ENCODE measurements around the gene SHC3.

Gene SHC3

DNA sequence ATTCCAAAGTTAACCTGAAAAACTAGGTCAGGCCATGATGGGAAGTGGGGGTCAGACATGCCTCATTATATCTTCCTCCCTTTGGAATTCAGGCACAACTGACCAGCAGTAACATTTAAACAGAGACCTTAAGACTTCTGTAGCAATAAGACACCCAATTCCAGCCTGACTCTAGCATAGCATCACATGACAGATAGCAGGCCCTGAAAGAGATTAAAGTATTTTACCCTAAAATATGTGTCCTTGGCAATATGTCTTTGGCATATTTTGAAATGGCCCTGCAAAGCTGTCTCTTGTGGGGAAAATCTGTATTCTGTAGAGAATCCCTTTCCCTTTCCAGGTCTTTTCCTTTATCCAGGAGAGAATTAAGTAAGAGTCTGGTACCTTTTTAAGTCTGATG is 153.1 kb downstream of the SHC3 start:
- DNase-seq, result no peak

DNA sequence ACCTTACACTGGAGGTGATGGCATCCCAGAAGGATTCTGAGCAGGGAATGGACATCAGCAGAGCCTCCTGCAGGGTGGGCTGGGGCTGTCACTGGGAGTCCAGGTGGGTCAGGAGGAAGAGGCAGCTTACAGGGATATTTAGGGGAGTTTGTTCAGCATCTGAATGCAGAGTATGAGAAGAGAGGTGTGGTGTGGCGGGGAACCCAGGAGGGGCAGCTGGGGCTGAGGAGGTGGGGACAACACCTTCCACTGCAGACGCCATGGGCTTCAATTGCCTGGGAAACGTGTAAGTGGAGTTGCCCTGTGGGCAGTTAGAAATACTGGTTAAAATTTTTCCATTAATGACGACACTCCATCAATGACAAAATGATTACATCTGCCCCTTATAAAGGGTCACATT is 153.9 kb downstream of the SHC3 start:
- no peak for DNase-seq

DNA sequence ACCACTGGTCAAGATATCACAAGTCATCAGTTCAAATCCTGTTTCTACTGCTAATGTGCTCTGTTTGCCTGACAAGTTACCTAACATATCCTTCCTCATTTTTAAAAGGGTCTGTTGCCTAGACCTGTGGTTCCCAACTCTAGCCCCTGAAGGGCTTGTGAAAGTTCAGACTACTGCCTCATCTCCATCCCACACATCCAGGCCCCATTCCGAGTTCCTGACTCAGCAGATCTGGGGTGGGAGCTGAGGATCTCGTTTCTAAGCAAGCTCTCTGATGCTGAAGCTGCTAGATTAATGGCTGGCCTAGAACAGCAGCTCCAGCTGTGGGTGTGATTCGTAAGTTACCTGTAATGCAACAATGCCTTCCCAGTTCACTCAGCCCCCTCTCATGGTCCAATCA is 154.9 kb downstream of the SHC3 start:
- no peak for DNase-seq

DNA sequence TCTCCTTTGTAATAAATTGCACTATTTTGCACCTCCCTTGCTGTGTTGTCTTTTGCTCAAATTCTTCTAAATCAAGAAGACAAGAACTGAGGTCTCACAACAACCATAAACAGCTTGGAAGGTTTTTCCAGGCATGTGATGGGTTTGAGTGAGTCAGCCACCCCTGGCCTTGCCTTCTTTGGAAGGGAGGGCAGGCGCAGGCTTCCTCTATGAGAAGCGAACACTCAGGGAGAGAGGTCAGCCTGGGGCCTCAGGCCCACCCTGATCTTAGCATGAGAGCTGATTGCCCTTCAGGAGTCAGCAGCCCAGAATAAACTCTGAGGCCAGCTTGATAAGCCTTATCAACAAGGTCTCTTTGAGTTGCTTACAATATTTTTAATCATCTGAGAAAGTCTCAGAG is 155.7 kb downstream of the SHC3 start:
- no peak for DNase-seq

DNA sequence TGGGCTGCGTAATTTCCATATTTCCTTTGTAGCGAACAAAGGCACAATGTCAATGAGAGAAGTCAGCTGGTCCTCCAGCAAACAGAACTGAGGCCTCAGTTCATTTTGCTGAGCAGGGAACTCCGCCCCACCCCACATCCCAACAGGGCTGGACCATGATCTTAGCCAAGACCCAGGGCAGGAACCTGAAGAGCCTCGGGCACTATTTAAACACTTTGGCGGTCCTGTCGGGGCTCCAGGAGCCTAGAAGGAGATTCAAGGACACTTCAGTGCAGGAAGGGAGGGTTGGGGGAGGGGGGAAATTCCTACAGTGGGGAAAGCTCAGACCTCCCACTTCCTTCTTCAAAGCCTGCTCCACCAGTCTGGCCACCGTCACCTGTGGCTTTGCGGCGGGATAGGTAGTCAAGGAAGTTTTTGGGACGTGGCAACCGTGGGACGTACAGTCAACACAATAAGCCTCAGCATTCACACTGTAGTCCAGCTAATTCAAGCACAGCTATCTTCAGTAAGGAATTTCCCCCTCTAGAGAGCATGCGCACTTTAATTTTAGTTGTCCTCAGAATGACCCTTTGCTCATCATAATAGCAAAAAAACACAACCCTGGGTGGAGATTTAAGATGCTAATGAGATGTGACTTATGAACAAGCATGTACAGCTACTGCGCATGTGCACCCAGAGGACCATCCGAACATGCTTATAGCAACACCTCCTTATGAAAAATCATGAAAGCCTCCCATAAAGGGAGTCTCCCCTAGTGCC is 156.4 kb downstream of the SHC3 start:
- no peak for DNase-seq

DNA sequence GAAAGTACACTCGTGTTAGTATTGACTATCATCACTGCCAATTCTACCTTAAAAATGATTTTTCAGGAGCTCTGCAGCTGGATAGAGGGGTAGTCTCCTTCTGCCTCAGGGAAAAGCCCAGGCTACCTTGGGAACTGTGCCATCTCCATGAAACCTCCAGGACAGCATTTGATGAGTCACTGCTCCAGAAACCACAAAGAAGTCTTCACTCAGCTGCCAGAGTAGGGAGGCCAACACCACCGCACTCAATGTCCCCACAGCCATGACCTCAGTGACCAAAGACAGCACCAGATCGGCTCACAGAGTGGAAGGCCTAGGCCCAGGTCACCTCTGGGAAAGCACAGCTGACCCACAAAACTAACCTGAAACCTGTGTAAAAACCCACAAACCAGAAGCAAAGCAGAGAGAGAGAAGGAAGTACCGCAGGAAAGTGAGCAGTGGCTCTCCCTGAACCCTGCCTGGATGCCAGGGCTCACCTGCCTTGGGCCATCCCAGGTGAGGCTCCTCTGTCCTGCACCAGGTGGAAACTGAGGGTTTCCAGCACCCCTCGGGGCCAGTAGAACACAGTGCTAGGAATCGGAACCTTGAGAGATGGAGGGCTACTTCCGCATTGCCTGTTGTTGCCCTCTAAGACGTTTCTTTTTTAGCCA is 157.3 kb downstream of the SHC3 start:
- peak in 1 of 56 donors; percentile 19 for DNase-seq

DNA sequence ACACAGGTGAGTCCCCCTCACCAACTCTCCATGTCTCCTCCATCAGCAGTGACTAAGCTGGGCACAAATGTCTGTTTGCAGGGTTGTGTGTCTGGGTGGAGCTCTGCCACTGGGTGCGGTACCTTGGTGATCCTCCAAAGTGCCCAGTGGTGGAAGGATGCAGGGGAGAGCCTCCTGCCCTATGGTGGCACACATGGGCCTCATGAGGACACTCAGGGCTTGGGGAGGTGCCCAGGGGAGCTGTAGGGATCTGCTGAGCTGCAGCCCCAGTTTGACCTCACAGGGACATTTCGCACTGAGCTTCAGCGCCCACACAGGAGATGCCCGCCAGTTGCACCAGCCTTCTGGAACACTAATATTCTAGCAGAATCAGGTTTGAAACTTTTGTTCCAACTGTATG is 157.9 kb downstream of the SHC3 start:
- no peak for DNase-seq

DNA sequence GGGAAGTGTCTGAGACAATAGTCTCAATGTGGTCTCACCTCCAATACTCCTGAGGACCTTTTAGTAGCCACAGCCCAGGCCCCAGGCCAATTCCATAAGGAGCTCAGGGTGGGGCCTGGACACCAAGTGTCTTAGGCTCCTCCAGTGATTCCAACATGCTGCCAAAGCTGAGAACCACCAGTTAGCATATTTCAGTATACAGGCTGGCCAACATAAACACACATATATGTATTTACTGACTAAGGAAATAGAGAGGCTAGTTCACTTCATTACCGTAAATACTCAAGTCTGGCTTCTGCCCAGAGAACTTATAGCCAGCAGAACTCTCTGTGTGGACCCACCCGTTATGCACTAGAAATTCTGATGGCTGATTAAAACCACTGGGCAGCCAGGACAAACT is 163.3 kb downstream of the SHC3 start:
- no peak for DNase-seq

DNA sequence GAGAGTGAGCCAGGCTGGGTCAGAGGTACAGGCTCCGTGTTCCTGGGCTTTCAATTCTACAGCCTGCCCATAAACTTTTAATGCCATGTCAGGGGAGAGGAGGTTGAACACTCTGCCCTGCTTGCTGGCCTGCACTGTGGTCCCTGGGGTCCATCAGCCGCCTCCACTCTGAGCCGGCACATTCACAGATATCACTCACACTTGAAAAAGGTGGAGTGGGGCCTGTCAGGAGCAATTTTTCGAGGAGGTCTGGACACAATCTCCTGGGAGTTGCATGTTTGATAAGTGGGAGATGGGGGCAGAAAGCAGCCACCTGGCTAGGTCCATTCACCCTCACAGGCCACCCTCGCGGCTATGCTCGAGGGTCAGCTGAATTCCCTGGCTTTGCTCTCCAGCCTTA is 164.5 kb downstream of the SHC3 start:
- DNase-seq, result no peak

DNA sequence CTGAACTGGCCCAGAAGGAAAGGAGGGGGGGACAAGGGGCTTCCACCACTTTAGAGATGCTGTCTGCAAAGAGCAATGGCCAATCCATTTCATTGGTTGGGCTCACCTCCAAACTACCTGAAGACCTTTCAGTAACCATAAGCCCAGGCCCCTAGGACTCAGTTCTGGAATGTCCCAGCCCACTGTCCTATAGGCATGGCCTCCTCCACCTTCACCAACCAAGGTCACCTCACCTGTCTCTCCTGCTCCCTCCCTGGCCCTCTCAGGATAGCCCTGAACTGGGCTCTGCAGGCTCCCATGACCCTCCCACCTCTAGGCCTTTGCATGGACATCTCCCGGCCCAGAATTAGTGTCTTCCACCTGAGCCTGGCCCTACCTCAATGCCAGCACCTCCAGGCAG is 165.0 kb downstream of the SHC3 start:
- no peak for DNase-seq

DNA sequence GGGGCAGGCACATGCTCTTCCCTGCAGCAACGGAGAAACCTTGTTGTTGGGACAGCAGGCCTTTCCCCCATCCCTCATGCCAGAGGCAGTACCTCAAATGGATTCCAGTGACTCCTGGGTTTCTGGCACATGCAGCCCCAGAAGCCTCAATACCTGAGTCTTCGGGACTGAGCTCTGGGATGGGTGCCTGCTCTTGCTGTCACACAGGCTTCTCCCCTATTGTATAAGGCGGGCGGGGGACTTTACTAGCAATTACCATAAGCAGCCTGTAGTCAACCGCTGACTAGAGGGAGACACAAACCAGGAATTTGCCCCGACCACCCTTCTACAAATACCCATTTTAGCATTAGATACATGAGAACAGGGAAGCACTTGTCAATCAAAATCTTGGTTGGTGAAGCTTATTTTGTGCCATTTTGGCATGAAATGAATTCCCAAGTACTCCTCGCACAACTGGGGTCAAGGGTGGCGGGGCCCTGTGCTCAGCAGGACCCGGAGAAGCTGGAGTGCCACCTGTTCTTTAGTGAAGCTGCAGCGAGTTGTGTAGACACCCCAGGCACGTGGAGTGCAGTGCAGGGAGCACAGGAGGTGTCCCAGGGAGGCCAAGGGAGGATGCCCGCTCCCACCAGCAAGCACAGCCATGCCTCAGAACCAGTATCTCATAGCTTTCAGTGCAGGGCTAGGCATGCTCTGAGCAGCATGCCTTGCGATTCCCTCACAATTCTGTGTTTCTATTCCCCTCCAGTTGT is 166.2 kb downstream of the SHC3 start:
- DNase-seq, result no peak

DNA sequence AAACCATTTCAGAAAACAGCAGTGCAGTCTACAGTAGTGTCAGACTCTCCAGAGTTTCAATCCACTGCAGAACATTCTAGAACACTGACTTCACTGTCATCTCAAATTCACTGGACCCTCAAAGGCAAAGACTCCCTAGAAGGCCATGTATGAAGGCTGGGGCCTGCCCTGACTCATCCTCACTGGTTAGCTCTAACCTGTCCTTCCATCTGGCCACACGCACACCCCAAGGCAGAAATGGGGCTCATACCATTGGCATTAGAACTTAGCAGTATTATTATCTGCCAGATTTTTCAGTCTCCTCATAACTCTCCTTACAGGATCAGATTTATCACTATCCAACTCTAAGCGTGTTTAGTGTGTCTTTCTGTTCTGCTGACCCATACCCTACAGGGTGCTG is 166.9 kb downstream of the SHC3 start:
- no peak for DNase-seq

DNA sequence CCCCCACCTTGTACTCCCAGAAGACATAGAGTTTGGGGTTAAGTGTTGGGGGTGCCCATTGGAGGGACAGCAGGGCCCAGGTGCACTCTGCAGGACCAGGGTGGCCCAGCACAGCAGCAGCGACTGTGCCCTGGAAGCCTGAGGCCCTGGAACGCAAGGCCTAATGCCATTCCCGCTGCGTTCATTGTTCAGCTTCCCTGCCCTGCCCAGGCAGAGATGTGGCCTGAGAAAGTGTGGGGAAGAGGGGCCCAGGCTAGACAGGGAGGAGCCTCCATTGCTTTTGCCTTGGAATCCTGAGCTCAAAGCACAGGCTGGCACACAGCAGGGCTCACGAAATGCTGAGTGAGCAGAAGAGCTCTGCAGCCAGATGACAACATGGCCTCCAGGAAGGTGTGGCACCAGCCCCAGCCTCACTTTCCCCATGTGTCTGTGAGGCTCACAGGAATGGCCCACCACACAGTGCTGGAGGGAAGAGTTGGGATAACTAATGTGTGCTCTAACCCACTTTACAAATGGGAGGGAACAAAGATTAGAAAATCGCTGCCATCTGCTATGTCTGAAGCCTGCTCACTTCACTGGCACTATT is 168.0 kb downstream of the SHC3 start:
- DNase-seq, result no peak

DNA sequence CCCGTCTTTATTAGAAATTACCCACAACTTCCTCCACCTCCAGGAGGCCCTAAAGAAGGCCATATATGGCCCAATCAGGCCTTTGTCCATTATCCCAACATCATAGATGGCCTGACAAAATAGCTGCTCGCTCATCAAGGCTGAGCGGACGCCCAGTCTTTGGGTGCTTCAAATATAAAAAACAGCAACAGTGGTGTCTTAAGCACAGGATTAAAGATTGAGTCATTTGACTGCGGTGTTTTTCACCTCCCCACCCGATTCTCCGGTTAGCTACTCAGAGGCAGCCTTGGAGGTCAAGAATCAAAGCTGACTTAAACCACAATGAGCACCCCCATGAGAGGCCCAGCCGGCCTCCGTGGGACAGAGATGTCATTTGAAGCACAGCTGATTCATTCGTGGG is 168.6 kb downstream of the SHC3 start:
- DNase-seq, result no peak

DNA sequence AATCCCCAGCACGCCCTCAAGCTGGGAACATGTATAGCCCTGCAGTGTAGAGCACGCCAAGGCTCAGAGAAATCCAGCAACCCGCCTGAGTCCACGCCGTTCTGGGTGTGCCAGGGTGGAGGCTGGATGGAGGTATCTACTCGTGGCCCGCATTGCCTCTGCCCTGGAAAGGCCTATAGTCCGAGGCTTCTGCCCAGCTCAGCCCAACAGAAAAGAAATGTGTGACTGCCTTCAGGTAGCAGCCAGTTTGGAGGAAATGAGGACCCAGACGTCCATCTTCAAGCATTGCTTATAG is 169.1 kb downstream of the SHC3 start:
- no peak for DNase-seq

DNA sequence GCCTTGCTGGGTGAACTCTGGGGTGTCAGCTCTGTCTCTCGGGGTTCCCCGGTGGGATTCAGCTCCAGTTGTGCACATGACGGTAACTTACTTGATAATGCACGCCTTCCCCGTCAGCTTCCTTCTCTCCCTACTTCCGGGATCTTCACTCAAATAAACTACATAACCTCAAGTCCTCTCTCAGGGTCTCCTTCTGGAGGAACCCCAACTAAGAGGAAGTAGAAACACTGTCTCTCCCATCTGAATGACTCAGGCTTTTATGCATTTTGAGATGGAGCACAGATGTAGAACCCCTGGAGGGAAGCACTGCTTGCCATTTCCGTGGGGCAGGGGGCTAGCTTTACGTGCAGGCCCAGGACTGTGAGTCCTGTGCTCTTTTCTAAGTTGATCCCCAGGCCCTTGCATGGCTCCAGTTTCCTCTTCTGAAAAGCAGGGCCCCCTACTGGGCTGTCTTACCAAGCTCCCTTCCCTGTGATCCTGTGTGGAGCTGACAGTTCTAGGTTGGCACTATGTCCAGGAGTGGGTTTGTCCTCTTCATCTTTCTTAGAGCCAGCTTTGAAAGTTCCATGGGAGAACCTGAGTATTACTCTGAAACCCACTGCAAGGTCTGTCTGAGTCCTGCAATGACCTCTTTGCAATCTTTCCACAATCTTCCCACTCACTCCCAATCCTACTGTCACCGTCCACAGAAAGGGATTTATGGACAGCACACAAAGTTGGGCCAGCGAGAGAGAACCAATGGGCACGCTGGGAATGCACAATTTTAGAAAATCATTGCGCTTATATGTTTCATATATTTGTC is 169.7 kb downstream of the SHC3 start:
- no peak for DNase-seq

DNA sequence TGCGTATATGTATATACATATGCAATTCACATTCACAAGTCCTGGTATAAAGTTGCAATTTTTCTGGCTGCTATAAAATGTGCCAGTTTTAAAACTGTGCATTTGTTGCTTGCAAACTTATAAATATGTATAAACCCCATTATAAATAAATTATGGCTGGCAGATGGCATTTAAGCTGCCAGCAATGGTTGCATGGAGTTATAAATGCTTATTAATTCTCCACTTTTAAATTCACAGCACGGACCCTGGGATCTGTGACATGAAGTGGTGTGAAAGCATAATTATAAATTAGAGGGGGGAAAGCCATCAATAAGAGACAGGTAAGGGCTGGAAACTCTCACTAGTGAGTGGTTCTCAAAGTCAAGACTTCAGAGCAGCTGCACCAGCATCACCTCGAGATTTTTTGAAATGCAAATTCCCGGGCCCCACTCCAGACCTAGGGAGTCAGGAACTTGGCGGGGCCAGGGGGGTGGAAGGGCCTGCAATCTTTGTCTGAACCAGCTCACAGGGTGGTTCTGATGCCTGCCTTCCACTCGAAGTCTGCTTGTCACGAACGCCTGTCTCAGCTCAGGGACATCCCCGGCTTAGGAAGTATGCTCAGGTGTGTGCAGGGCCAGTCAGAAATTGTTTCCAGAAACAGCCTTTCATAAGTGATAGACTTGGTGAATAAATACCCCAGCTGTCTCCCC is 170.4 kb downstream of the SHC3 start:
- DNase-seq, result no peak

DNA sequence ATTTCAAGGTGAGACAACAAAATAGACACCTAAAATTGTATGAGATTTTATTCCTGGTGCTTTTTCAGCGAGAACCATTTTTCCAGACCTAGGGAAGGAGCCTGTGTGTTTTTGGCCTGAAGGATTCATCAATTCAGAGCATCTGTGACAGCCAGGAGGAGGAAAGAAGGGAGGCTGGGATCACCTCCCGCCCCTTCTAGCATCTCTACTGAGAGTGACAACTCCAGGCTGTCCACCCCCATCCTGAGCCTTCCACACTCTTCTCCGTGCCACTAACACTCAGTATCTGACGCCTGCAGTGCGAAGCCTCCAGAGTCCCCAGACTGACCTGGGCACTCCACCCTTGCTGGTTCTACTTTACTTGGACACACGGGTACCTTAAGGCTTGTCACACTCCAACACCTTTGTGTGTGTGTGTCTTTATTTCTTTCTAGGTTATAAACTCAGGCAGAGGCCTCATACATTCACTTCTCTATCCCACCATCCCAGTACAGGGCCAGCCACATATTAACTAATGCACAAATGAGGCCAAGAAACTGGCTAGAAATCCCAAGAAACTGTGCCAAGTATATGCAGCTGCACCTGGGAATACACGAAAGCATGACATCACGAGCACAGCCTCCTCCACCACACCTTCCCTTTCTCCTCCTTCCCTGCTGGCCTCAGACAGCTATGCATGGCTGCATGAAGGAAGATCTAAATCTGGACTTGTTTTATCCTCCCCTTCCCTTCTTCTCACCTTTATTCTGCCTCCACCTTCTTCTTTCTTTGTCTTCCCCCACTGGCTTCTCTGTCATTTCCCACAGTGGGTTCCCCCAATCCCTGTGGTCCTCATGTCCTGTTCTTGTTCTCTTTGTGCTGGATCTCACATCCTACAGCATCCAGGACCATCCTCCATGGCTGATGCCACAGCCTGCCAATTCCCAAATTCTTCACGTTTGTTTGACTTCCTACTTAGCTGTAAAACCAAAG is 171.3 kb downstream of the SHC3 start:
- DNase-seq, result peak in 8 of 56 donors; percentile 6 to 36 (median 20)

DNA sequence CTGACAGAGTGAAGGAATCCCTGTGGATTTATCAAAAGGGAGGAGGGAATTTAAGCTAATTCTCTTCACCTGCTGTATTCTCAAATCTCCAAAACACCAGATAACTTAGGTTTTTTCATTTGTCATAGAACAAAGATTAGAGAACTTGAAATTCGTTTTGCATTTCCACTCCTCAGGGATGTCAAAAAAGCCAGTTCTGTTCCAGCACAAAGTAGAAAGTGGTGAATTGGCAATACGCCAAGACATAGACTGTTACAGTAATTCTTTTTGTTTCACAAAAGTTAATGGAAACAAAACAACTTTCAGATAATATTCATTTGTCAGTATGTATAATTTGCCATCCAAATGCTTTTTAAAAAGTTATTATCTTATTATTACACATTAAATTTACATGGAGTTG is 172.4 kb downstream of the SHC3 start:
- DNase-seq, result no peak

DNA sequence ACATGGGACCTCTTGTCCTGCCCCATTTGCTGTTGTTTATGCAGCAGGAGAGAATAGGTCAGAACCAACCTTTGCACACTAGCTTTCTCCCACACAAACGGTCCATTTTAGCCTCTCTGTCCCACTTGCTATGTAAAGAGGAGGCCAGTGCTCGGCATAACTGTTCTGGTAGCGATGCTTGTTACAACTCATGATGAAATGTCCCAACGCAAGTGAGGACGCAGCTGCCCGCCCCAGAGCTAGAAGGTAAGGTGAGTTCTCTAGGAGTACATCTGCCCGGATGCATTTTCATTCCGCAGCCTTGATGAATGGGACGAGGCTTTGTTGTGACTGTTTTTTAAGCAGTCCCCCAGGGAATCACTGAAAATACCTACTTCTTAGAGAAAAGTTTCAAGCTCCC is 173.3 kb downstream of the SHC3 start:
- DNase-seq, result no peak

All from nucleus accumbens (tissue), 56 donors.